Measurements from ENCODE around the gene TMEM158. TPM values are rescaled to one million over a fixed set of nuclear protein-coding genes. Genes with fewer than 3 reads are reported as not detected.

TMEM158 gene
- polyA plus RNA-seq (2011; rRNA removed) (24.7 and 25.1 TPM in 2 replicates), polyA minus RNA-seq (2011; rRNA and poly(A)+ RNA removed) (12.4 and 12.9 TPM in 2 replicates)

DNA sequence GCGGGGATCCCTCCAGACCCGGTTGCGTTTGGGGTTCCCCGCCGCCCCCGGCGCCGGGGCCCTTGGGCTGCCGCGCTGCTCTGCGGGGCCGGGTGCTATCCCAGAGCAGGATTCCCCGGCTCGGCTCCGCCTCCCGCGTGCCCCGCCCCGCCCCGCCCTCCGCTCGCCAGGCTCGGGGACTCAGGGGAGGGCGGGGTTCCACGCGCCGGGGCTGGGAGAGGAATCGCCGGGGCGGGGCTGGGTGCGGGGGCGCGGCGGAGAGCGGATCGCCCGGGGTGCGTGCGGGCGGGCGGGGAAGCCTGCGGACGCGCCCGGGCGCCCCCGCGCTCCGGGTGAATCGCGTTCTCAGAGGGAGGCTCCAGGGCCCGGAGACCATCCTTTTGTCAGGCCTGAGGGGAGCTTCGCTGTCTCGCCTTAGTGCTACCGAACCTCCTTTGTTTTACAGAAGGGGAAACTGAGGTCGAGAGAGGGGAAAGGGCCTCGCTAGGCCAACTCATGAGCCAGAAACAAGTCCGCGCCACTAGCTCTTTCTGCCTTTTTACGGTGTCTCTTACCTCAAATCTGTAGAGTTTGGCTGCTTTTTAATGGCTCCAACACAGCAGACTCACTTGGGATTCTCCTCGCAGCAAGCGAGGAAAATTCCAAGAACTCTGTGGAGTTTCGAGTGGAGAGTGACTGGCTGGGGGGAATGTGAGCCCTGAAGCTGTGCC lies at the start of gene TMEM158:
TSS of gene TMEM158 (minus strand) at position 82 of the 710 bp plus-strand sequence. CDS start 260 bp downstream, outside the sequence.
- Histone ChIP-seq H3K27ac (ENCODE audit: low read depth, low read length) (peak within 1 kb of the TSS; percentile 70), H3K27me3 (ENCODE audit: control insufficient read depth, insufficient read depth, low read length) (no peaks in the 10 kb centered on the region), H3K4me3 (ENCODE audit: low read depth, low read length) (peak within 1 kb of the TSS; percentile 97), H3K9me3 (ENCODE audit: control insufficient read depth, insufficient read depth, low read length) (no peaks in the 10 kb centered on the region)
- no peak for DNase-seq (ENCODE audit: low read depth, low spot score)
- ChIA-PET POLR2A (interaction anchor here (2.7 kb wide), 1 partner anchor 282 kb away, joined by 14 read pairs; no protein-coding TSS in a partner anchor), CTCF (interaction anchor here (0.5 to 5.5 kb wide), 6 partner anchors 41 to 282 kb away, joined by 3 to 128 read pairs (median 5); no protein-coding TSS in a partner anchor)
- TF ChIP-seq, protein P1, sequence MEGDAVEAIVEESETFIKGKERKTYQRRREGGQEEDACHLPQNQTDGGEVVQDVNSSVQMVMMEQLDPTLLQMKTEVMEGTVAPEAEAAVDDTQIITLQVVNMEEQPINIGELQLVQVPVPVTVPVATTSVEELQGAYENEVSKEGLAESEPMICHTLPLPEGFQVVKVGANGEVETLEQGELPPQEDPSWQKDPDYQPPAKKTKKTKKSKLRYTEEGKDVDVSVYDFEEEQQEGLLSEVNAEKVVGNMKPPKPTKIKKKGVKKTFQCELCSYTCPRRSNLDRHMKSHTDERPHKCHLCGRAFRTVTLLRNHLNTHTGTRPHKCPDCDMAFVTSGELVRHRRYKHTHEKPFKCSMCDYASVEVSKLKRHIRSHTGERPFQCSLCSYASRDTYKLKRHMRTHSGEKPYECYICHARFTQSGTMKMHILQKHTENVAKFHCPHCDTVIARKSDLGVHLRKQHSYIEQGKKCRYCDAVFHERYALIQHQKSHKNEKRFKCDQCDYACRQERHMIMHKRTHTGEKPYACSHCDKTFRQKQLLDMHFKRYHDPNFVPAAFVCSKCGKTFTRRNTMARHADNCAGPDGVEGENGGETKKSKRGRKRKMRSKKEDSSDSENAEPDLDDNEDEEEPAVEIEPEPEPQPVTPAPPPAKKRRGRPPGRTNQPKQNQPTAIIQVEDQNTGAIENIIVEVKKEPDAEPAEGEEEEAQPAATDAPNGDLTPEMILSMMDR (IDR thresholded peaks at IDR 0.05; ENCODE audit: low read depth, low read length), result no peak

DNA sequence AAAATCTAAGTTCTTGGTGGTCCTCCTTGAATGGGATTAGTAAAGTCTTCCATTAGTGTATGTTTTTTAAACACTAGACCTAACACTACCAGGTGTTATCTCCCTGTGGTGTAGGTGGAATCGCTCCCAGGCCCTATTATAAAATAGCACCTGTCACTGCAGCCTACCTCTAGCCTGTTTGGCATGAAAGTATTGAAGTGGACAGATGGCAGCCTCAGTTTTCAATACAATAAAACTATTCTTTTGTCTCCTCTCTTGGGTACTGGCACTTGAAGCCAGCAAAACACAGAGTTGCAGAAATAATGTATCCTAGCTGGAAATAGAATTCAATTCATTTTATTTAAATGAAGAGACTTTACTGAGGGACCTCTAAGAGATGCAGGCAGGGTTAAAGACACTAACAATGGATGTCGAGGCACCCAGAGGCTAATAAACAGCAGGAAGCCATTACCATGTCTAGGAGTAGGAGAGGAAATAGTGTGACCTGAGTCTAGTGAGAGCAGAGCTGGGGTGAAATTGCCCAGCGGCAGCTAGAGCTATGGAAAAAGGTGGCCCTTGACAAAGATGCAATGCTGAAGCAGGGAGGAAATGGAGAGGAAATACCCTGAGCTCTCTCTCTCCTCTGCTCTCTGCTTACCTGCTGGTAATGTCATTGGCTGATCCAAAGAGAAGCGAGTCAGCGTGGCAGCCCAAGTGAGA lies 49.1 kb upstream of the TMEM158 start:
- no peak for DNase-seq (ENCODE audit: low read depth, low spot score)
- ChIA-PET POLR2A (no interaction called here), CTCF (no interaction called here)
- Histone ChIP-seq H3K27ac (ENCODE audit: low read depth, low read length) (no peak overlapping the region), H3K27me3 (ENCODE audit: control insufficient read depth, insufficient read depth, low read length) (peaks cover 6% of the 10 kb centered on the region), H3K4me3 (ENCODE audit: low read depth, low read length) (no peak overlapping the region), H3K9me3 (ENCODE audit: control insufficient read depth, insufficient read depth, low read length) (no peaks in the 10 kb centered on the region)
- TF ChIP-seq, protein P1 (IDR thresholded peaks at IDR 0.05; ENCODE audit: low read depth, low read length), result no peak

DNA sequence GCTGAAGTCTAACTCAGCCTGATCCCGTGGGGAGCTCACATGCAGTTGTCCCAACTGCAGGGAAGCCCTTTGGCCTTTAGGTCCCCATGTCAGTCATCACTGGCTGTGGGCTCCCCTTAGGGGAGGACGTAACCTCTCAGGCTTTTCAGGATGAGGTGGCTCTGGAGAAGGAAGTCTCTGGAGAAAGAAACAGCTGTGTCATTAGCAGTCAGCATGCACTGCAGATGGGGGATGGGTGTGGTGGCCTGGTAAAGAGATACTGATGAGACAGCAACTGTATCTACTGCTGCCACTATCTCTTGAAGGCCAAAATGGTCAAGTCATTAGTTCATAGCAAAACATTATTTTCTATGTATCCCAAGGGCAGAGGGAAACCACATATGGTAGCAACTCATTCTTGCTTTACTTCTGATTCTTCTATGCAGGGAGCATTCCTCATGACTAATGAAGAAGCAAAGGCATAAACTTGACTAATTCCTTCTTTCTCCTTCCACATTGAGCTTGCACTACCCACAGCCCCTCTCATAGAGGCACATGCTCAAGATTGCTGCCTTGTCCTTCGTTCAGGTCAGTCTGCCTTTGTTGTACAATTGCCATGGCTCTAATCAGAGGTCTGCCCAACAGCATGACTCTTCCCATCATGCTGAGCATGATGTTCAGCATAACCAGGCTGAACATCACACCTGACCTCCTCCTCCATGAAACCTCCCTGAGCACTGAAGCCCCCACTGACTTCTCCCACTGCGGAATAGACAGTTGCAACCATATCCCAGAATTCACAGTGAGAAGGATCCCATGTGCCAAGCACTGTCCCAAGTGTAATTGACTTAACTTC lies 47.8 kb upstream of the TMEM158 start:
- Histone ChIP-seq H3K27ac (ENCODE audit: low read depth, low read length) (no peak overlapping the region), H3K9me3 (ENCODE audit: control insufficient read depth, insufficient read depth, low read length) (no peaks in the 10 kb centered on the region), H3K4me3 (ENCODE audit: low read depth, low read length) (no peak overlapping the region), H3K27me3 (ENCODE audit: control insufficient read depth, insufficient read depth, low read length) (peaks cover 6% of the 10 kb centered on the region)
- TF ChIP-seq, protein P1 (IDR thresholded peaks at IDR 0.05; ENCODE audit: low read depth, low read length), result no peak
- CTCF ChIA-PET, result no interaction called here
- POLR2A ChIA-PET, result no interaction called here
- DNase-seq (ENCODE audit: low read depth, low spot score), result no peak

DNA sequence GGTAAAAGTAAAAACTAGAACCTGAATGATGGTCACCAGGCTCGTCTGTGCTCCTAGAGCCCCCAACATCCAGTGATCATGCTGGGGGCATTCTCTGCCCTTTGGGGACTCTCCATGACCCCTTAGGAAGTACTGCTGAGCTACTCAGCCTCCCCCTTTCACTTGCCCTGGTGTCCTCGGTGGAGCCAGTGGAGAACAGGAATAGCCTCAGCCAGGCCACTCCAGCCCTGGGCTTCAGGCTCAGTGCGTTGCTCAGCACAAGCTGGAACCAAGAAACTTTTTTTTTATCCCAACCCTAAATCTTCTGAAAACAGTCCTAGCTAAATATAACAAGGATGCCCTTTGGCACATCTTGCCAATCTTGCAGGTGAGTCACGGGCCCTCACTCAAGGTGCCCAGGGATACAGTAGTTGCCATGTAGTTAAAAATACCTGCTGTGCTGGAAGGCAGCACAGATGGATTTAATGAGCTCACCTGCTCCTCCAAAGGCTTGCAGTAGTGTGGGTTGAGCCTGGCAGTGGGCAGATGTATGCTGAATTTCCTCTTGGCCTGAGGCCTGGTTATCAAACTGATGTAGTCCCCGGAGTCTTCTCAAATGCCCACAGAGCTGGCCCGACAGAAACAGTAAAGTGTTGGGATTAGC lies 46.9 kb upstream of the TMEM158 start:
- peaks cover 6% of the 10 kb centered on the region for H3K27me3 ChIP-seq (ENCODE audit: control insufficient read depth, insufficient read depth, low read length)
- ChIA-PET CTCF (no interaction called here), POLR2A (interaction anchor here (0.6 kb wide), 2 partner anchors 20 to 64 kb away, joined by 4 to 5 read pairs; no protein-coding TSS in a partner anchor)
- H3K4me3 ChIP-seq (ENCODE audit: low read depth, low read length), result no peak overlapping the region
- DNase-seq (ENCODE audit: low read depth, low spot score), result no peak
- no peak overlapping the region for H3K27ac ChIP-seq (ENCODE audit: low read depth, low read length)
- no peaks in the 10 kb centered on the region for H3K9me3 ChIP-seq (ENCODE audit: control insufficient read depth, insufficient read depth, low read length)
- TF ChIP-seq, protein P1 (IDR thresholded peaks at IDR 0.05; ENCODE audit: low read depth, low read length), result no peak

All from AG04450 (cell line).